Fibroblast of skin of abdomen (primary cell): ENCODE results near the gene KLF16.

ENCODE experiments used
- DNase-seq: peaks from one replicate; pipeline ENCODE4 v3.0.0-alpha.2; 2013

Gene KLF16

GRCh38 chr19:1806184-1807029 is 57.0 kb downstream of the KLF16 start:
- no peak for DNase-seq

- DNase-seq = no peak
These were observed 57.8 kb downstream of the KLF16 start for GRCh38 chr19:1805401-1806183.

GRCh38 chr19:1804858-1805257 is 58.5 kb downstream of the KLF16 start:
- no peak for DNase-seq
